Sigmoid colon (tissue), 7 donors: ENCODE data around the gene PDE4A. TPM values are rescaled to one million over a fixed set of nuclear protein-coding genes. Genes with fewer than 3 reads are reported as not detected.

Source experiments
- DNase-seq: peaks from one replicate; pipeline ENCODE4 v3.0.0-alpha.2; 2019
- H3K27ac ChIP-seq, 4 donors: fragments of 200-600 bp; sonication (generic); one replicate each; pipeline ENCODE4 v1.5.1; 2016 to 2019; ENCODE audit warnings: mild to moderate bottlenecking in 1 of 4
- H3K27me3 ChIP-seq, 3 donors: fragments of 200-600 bp; sonication (generic); one replicate each; pipeline ENCODE4 v1.5.1; 2019; ENCODE audit warnings: mild to moderate bottlenecking in 1 of 3
- H3K36me3 ChIP-seq, 4 donors: fragments of 200-600 bp; sonication (generic); one replicate each; pipeline ENCODE4 v1.5.1; 2016 to 2019
- H3K4me1 ChIP-seq, 4 donors: fragments of 200-600 bp; sonication (generic); one replicate each; pipeline ENCODE4 v1.5.1; 2017 to 2019
- H3K4me3 ChIP-seq, 4 donors: fragments of 200-600 bp; sonication (generic); one replicate each; pipeline ENCODE4 v1.5.1; 2017 to 2019; ENCODE audit warnings: mild to moderate bottlenecking in 2 of 4, moderate library complexity in 1 of 4
- H3K9me3 ChIP-seq, 4 donors: fragments of 200-600 bp in 3 of 4; sonication (generic) in 3 of 4; one replicate each; pipeline versions ENCODE4 v1.5.1 to v1.6.1; 2013 to 2019
- EP300 ChIP-seq, 4 donors: sonication (generic); formaldehyde crosslinking; IDR thresholded peaks; one replicate each; pipeline ENCODE4 v1.6.1; 2017; ENCODE audit warnings: antibody characterized with exemption in 4 of 4
- POLR2A ChIP-seq, 2 donors: fragments of 450-650 bp; IDR thresholded peaks; one replicate each; pipeline ENCODE4 v1.6.1; 2016; ENCODE audit warnings: antibody characterized with exemption in 2 of 2, mild to moderate bottlenecking in 2 of 2, moderate library complexity in 2 of 2
- POLR2AphosphoS5 ChIP-seq, 4 donors: sonication (generic); formaldehyde crosslinking; IDR thresholded peaks; one replicate each; pipeline ENCODE4 v1.6.1; 2017; ENCODE audit warnings: antibody characterized with exemption in 4 of 4
- WGBS, 2 donors: extraction: QIAGEN DNeasy Blood & Tissue Kit; methylation state at CpG; one replicate each; pipeline ENCODE4 v1.1.7; 2013; 5-methylcytosine and 5-hydroxymethylcytosine counted together
- intact Hi-C: fragments of 100-400 bp; cut with DNase I; formaldehyde crosslinking; loops from one replicate; pipeline ENCODE4 v1.15.1; 2023
- polyA plus RNA-seq, 3 donors: library from polyadenylated mRNA; stranded (reverse); fragments of 200-250 nt; gene quantifications; one replicate each; pipeline ENCODE4 v1.2.3, GENCODE V29; 2013
- total RNA-seq, 4 donors: library from RNA; depleted of rRNA; stranded (reverse); fragments of >200 nt; gene quantifications; one replicate each; pipeline ENCODE4 v1.1.0, GENCODE V29; 2016
- TF ChIP-seq, protein P1 (sequence below), 4 experiments: fragments of 450-650 bp in 3 of 4; fragments of 200-600 bp in 1 of 4; IDR thresholded peaks; one replicate each; pipeline ENCODE4 v1.5.1; 2016 to 2019; ENCODE audit warnings: antibody characterized with exemption in 4 of 4, mild to moderate bottlenecking in 3 of 4, moderate library complexity in 2 of 4
- donor health status: healthy with polysubstance abuse.
- donor health status: Bipolar disorder and iron deficiency.
- donor health status: healthy.

The PDE4A gene
- total and polyA plus RNA-seq, 7 donors, result 4.2 to 14.7 (median 7.6) TPM

DNA sequence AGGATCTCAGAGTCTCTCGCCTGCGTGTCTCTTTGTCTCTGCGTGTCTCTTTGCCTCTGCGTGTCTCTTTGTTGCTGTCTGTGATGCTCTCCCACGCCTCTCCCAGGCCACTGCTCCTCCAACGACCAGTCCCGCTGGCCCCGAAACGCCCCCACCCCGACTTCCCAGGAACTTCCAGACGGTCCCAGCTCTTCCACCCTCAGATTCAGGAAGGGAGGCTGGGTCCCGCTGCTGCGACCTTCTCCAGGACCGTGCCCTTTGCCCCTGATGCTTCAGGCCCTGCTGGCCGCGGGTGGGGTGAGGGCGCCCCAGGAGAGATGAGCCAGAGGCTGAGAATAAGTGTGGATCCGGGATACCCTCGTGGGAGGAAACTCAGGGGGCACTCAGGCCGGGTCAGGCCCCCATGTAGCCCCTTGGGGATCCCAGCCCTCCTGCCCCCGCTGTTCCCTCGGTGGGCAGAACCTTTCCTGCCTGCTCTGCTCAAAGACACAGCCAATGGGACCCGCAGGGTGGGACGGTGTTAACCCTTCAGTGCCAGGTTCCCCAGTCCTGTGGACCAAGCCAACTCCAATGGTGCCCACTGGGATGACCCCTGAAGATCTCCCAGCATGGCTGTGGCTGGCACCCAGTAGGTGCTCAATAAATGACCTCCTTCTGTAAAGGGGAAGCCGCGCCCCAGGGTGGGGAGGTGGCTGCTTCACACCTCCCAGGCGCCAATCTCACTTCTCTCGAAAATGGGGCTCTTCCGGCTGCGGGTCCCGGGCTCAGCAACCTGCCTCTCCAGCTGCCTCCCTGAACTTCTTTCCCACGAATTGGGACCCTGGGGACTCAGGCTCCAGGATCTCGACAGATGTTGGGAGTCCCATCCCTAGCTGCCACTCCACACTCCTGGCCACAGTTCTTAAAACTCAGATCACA lies 98.4 kb downstream of the PDE4A start:
- H3K36me3 ChIP-seq, result no peaks in the 10 kb centered on the region
- TF ChIP-seq, protein P1, sequence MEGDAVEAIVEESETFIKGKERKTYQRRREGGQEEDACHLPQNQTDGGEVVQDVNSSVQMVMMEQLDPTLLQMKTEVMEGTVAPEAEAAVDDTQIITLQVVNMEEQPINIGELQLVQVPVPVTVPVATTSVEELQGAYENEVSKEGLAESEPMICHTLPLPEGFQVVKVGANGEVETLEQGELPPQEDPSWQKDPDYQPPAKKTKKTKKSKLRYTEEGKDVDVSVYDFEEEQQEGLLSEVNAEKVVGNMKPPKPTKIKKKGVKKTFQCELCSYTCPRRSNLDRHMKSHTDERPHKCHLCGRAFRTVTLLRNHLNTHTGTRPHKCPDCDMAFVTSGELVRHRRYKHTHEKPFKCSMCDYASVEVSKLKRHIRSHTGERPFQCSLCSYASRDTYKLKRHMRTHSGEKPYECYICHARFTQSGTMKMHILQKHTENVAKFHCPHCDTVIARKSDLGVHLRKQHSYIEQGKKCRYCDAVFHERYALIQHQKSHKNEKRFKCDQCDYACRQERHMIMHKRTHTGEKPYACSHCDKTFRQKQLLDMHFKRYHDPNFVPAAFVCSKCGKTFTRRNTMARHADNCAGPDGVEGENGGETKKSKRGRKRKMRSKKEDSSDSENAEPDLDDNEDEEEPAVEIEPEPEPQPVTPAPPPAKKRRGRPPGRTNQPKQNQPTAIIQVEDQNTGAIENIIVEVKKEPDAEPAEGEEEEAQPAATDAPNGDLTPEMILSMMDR (IDR thresholded peaks at IDR 0.05), result no peak
- TF ChIP-seq POLR2AphosphoS5 (IDR thresholded peaks at IDR 0.05) (no peak), EP300 (IDR thresholded peaks at IDR 0.05) (no peak), POLR2A (IDR thresholded peaks at IDR 0.05) (no peak)
- H3K4me3 ChIP-seq, result no peak overlapping the region
- 6 to 11% methylated on average over 33 of the region's 33 CpGs for WGBS, 2 donors
- H3K27me3 ChIP-seq, result peaks cover 42 to 69% (median 69%) of the 10 kb centered on the region in 3 donors
- no peaks in the 10 kb centered on the region for H3K9me3 ChIP-seq
- H3K4me1 ChIP-seq, result peaks cover 0 to 34% (median 21%) of the 10 kb centered on the region in 4 donors
- H3K27ac ChIP-seq, result no peak overlapping the region
- intact Hi-C loops, result no loop called here
- DNase-seq, result no peak

Other genes with a start within 250 kb of the PDE4A start
- 10 to 100 TPM; 22.1 to 47.6 (median 34.9) TPM for gene DNMT1, start 225.6 kb upstream of the PDE4A start, total RNA-seq
- gene DNMT1, start 225.6 kb upstream of the PDE4A start, polyA plus RNA-seq, result 10 to 100 TPM; 12.0 to 47.9 (median 13.6) TPM
- gene S1PR2, start 189.2 kb upstream of the PDE4A start, total RNA-seq, result 10 to 100 TPM in 3 of 4 donors, 1 to 10 TPM in 1; 7.1 to 13.0 (median 10.6) TPM
- 1 to 10 TPM; 1.2 to 3.6 (median 3.5) TPM for gene S1PR2, start 189.2 kb upstream of the PDE4A start, polyA plus RNA-seq
- gene MRPL4, start 168.3 kb upstream of the PDE4A start, total RNA-seq, result 10 to 100 TPM; 37.9 to 68.9 (median 62.8) TPM
- gene MRPL4, start 168.3 kb upstream of the PDE4A start, polyA plus RNA-seq, result 10 to 100 TPM; 45.1 to 85.2 (median 51.1) TPM
- gene ICAM1, start 149.4 kb upstream of the PDE4A start, total RNA-seq, result 10 to 100 TPM; 11.0 to 33.1 (median 13.5) TPM
- gene ICAM1, start 149.4 kb upstream of the PDE4A start, polyA plus RNA-seq, result 10 to 100 TPM in 2 of 3 donors, 1 to 10 TPM in 1; 5.4 to 27.0 (median 15.7) TPM
- not detected for gene ICAM4, start 133.6 kb upstream of the PDE4A start, total RNA-seq
- gene ICAM4, start 133.6 kb upstream of the PDE4A start, polyA plus RNA-seq, result under 1 TPM in 1 of 3 donors, not detected in 2; 0.42 TPM
- under 1 TPM in 2 of 4 donors, not detected in 2; 0.54 to 0.83 TPM for gene ICAM5, start 130.6 kb upstream of the PDE4A start, total RNA-seq
- gene ICAM5, start 130.6 kb upstream of the PDE4A start, polyA plus RNA-seq, result under 1 TPM in 2 of 3 donors, not detected in 1; 0.23 to 0.92 TPM
- gene ZGLP1, start 110.7 kb upstream of the PDE4A start, total RNA-seq, result 1 to 10 TPM; 1.1 to 4.3 (median 2.4) TPM
- 1 to 10 TPM in 2 of 3 donors, not detected in 1; 2.4 to 6.0 TPM for gene ZGLP1, start 110.7 kb upstream of the PDE4A start, polyA plus RNA-seq
- gene FDX2, start 104.5 kb upstream of the PDE4A start, total RNA-seq, result 10 to 100 TPM; 25.2 to 45.9 (median 31.9) TPM
- gene FDX2, start 104.5 kb upstream of the PDE4A start, polyA plus RNA-seq, result 10 to 100 TPM; 19.2 to 21.6 (median 20.1) TPM
- gene RAVER1, start 87.0 kb upstream of the PDE4A start, total RNA-seq, result 10 to 100 TPM; 10.0 to 28.5 (median 14.9) TPM
- gene RAVER1, start 87.0 kb upstream of the PDE4A start, polyA plus RNA-seq, result 10 to 100 TPM in 2 of 3 donors, 1 to 10 TPM in 1; 8.4 to 37.0 (median 14.8) TPM
- 1 to 10 TPM; 1.9 to 4.2 (median 3.4) TPM for gene ICAM3, start 80.9 kb upstream of the PDE4A start, total RNA-seq
- 10 to 100 TPM; 24.5 to 45.2 (median 35.4) TPM for gene ICAM3, start 80.9 kb upstream of the PDE4A start, polyA plus RNA-seq
- gene TYK2, start 40.0 kb upstream of the PDE4A start, total RNA-seq, result 100 to 1,000 TPM in 1 of 4 donors, 10 to 100 TPM in 3; 36.7 to 125 (median 50.3) TPM
- gene TYK2, start 40.0 kb upstream of the PDE4A start, polyA plus RNA-seq, result 100 to 1,000 TPM in 1 of 3 donors, 10 to 100 TPM in 2; 35.6 to 117 (median 38.4) TPM
- 100 to 1,000 TPM; 106 to 144 (median 118) TPM for gene CDC37, start 17.0 kb upstream of the PDE4A start, total RNA-seq
- 100 to 1,000 TPM; 129 to 294 (median 146) TPM for gene CDC37, start 17.0 kb upstream of the PDE4A start, polyA plus RNA-seq
- gene KEAP1, start 82.8 kb downstream of the PDE4A start, total RNA-seq, result 10 to 100 TPM; 45.4 to 67.8 (median 53.1) TPM
- 10 to 100 TPM; 43.2 to 62.4 (median 50.5) TPM for gene KEAP1, start 82.8 kb downstream of the PDE4A start, polyA plus RNA-seq
- not detected for gene S1PR5, start 96.9 kb downstream of the PDE4A start, total RNA-seq
- gene S1PR5, start 96.9 kb downstream of the PDE4A start, polyA plus RNA-seq, result under 1 TPM in 1 of 3 donors, not detected in 2; 0.07 TPM
- 10 to 100 TPM; 11.4 to 25.5 (median 16.7) TPM for gene ATG4D, start 123.4 kb downstream of the PDE4A start, total RNA-seq
- 10 to 100 TPM; 70.3 to 82.5 (median 77.5) TPM for gene ATG4D, start 123.4 kb downstream of the PDE4A start, polyA plus RNA-seq
- 10 to 100 TPM; 13.6 to 21.1 (median 16.1) TPM for gene KRI1, start 145.5 kb downstream of the PDE4A start, total RNA-seq
- gene KRI1, start 145.5 kb downstream of the PDE4A start, polyA plus RNA-seq, result 10 to 100 TPM in 2 of 3 donors, 1 to 10 TPM in 1; 7.2 to 28.9 (median 11.4) TPM
- 10 to 100 TPM in 3 of 4 donors, 1 to 10 TPM in 1; 7.5 to 14.9 (median 11.3) TPM for gene CDKN2D, start 148.4 kb downstream of the PDE4A start, total RNA-seq
- 10 to 100 TPM; 17.4 to 28.2 (median 17.8) TPM for gene CDKN2D, start 148.4 kb downstream of the PDE4A start, polyA plus RNA-seq
- gene AP1M2, start 166.8 kb downstream of the PDE4A start, total RNA-seq, result 1 to 10 TPM in 2 of 4 donors, not detected in 2; 1.1 to 3.0 TPM
- gene AP1M2, start 166.8 kb downstream of the PDE4A start, polyA plus RNA-seq, result 100 to 1,000 TPM in 2 of 3 donors, 10 to 100 TPM in 1; 95.8 to 178 (median 150) TPM
- gene SLC44A2, start 205.0 kb downstream of the PDE4A start, total RNA-seq, result 10 to 100 TPM; 19.3 to 31.0 (median 25.3) TPM
- 10 to 100 TPM; 12.9 to 88.6 (median 23.4) TPM for gene SLC44A2, start 205.0 kb downstream of the PDE4A start, polyA plus RNA-seq
- 100 to 1,000 TPM in 2 of 4 donors, 10 to 100 TPM in 2; 83.5 to 109 (median 94.8) TPM for gene ILF3, start 233.8 kb downstream of the PDE4A start, total RNA-seq
- gene ILF3, start 233.8 kb downstream of the PDE4A start, polyA plus RNA-seq, result 100 to 1,000 TPM in 1 of 3 donors, 10 to 100 TPM in 2; 25.7 to 146 (median 30.6) TPM